Activated CD4-positive, alpha-beta memory T cell treated with anti-CD3 and anti-CD28 coated beads for 36 hours (primary cell): Measurements from ENCODE around the gene TP53TG3. TPM values are rescaled to one million over a fixed set of nuclear protein-coding genes. Genes with fewer than 3 reads are reported as not detected.
"Not testable (repeated sequence)": the region's sequence is repeated elsewhere in the genome, so short reads cannot be mapped to it uniquely, and the experiment has no call there.

ENCODE experiments used
- CTCF ChIA-PET: fragments of 350-600 bp; sonication (Branson Sonifier 250); formaldehyde crosslinking; loops from one replicate; lab custom pipeline; 2021; ENCODE audit warnings: antibody characterized with exemption, inconsistent platforms; lab: Charles Lee
- POLR2A ChIA-PET: fragments of 350-600 bp; sonication (Branson Sonifier 250); formaldehyde crosslinking; loops from one replicate; lab custom pipeline; 2021; ENCODE audit warnings: antibody characterized with exemption; lab: Charles Lee
- DNase-seq: peaks from one replicate; pipeline ENCODE4 v3.0.0-alpha.2; 2020
- H3K27ac Mint-ChIP-seq: one replicate; pipeline ENCODE4 v1.8.0; 2021; ENCODE audit warnings: mixed read lengths
- H3K27me3 Mint-ChIP-seq: one replicate; pipeline ENCODE4 v1.8.0; 2021; ENCODE audit warnings: mixed read lengths
- H3K36me3 Mint-ChIP-seq: one replicate; pipeline ENCODE4 v1.8.0; 2021; ENCODE audit warnings: mixed read lengths
- H3K4me1 Mint-ChIP-seq: one replicate; pipeline ENCODE4 v1.8.0; 2021; ENCODE audit warnings: low read depth, mixed read lengths
- H3K4me3 Mint-ChIP-seq: one replicate; pipeline ENCODE4 v1.8.0; 2021; ENCODE audit warnings: mild to moderate bottlenecking, mixed read lengths
- H3K9me3 Mint-ChIP-seq: one replicate; pipeline ENCODE4 v1.8.0; 2021; ENCODE audit warnings: mixed read lengths
- intact Hi-C: fragments of 100-400 bp; cut with micrococcal nuclease; formaldehyde crosslinking; loops from one replicate; pipeline ENCODE4 v1.15.1; 2023
- total RNA-seq, 2 experiments: library from RNA; stranded (reverse); gene quantifications; one replicate each; pipeline ENCODE4 v1.2.3, GENCODE V29; 2021

Gene TP53TG3
- total RNA-seq, result not detected

DNA sequence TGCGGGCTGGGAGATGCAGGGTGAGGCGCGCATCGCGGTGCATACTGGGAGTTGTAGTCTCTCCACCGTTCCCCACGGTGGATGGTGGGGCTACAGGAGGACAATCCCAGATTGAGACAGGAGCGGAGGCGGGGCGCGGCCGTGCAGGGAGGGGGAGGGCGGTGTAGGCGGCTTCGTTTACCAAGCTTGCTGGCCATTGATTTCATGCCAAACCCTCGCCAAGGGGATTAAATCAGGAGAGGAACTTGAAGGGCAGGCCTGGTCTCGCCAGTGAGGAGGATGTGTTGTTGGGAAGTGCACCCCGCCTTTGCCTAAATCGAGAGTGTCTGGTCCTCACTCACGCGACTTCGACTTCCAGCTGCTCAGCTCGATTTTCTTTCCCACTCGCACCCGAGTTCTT, at the start of gene TP53TG3:
Gene TP53TG3 (minus strand): TSS at position 101 of the 400 bp plus-strand sequence. CDS start 68 bp downstream, at position 33.
- DNase-seq, H3K4me3 Mint-ChIP-seq, intact Hi-C loops, H3K36me3 Mint-ChIP-seq, H3K27me3 Mint-ChIP-seq, H3K4me1 Mint-ChIP-seq, POLR2A ChIA-PET, CTCF ChIA-PET, H3K27ac Mint-ChIP-seq, H3K9me3 Mint-ChIP-seq: not testable (repeated sequence)

GRCh38 chr16:32650876-32651275, 25.1 kb downstream of the TP53TG3 start:
- intact Hi-C loops, H3K27me3 Mint-ChIP-seq: not testable (repeated sequence)

DNA sequence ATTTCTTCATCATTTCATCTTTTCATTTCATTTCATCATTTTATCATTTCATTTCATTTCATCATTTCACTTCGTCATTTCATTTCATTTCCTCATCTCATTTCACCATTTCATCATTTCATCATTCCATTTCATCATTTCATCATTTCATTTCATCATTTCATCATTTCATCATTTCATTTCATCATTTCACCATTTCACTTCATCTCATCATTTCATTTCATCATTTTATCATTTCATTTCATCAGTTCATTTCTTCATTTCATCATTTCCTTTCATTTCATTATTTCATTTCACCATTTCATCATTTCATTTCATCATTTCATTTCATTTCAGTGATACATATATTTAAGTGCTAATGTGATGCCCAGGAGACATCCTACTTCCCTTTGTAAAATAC, 28.4 kb downstream of the TP53TG3 start:
- H3K27ac Mint-ChIP-seq, H3K4me3 Mint-ChIP-seq, intact Hi-C loops, H3K36me3 Mint-ChIP-seq, CTCF ChIA-PET, POLR2A ChIA-PET, H3K27me3 Mint-ChIP-seq, H3K4me1 Mint-ChIP-seq, DNase-seq: not testable (repeated sequence)
- peaks cover 17% of the 10 kb centered on the region for H3K9me3 Mint-ChIP-seq

More at GRCh38 chr16:32650876-32651275, 25.1 kb downstream of the TP53TG3 start:
- H3K36me3 Mint-ChIP-seq, POLR2A ChIA-PET, H3K4me1 Mint-ChIP-seq, H3K4me3 Mint-ChIP-seq, H3K27ac Mint-ChIP-seq, CTCF ChIA-PET, DNase-seq, H3K9me3 Mint-ChIP-seq: not testable (repeated sequence)

DNA sequence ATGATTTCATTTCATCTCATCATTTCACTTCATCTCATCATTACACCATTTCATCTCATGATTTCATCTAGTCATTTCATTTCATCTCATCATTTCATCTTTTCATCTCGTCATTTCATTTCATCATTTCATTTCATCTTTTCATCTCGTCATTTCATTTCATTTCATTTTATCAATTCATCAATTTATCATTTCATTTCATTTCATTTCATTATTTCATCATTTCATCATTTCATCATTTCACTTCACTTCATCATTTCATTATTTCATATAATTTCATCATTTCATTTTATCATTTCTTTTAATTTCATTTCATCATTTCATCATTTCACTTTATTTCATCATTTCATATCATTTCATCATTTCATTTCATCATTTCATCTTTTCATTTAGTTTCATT, 29.2 kb downstream of the TP53TG3 start:
- H3K27ac Mint-ChIP-seq, DNase-seq, intact Hi-C loops, CTCF ChIA-PET, H3K4me3 Mint-ChIP-seq, H3K36me3 Mint-ChIP-seq, H3K4me1 Mint-ChIP-seq, POLR2A ChIA-PET, H3K27me3 Mint-ChIP-seq: not testable (repeated sequence)
- H3K9me3 Mint-ChIP-seq, result peaks cover 17% of the 10 kb centered on the region

- H3K27me3 Mint-ChIP-seq, H3K27ac Mint-ChIP-seq, H3K36me3 Mint-ChIP-seq, H3K4me1 Mint-ChIP-seq, CTCF ChIA-PET, DNase-seq, H3K4me3 Mint-ChIP-seq, POLR2A ChIA-PET, intact Hi-C loops: not testable (repeated sequence)
- peaks cover 17% of the 10 kb centered on the region for H3K9me3 Mint-ChIP-seq
Observed at GRCh38 chr16:32646177-32646576, 29.8 kb downstream of the TP53TG3 start.

DNA sequence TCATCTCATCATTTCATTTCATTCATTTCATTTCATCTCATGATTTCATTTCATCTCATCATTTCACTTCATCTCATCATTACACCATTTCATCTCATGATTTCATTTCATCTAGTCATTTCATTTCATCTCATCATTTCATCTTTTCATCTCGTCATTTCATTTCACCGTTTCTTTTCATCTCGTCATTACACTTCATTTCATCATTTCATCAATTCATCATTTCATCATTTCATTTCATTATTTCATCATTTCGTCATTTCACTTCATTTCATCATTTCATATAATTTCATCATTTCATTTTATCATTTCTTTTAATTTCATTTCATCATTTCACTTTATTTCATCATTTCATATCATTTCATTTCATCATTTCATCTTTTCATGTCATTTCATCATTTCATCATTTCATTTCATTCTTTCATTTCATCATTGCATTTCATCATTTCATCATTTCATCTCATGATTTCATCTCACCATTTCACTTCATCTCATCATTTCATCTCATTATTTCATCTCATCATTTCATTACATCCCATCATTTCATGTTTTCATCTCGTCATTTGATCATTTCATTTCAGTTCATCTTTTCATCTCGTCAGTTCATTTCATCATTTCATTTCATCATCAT, 30.6 kb downstream of the TP53TG3 start:
- intact Hi-C loops, result not testable (repeated sequence)

DNA sequence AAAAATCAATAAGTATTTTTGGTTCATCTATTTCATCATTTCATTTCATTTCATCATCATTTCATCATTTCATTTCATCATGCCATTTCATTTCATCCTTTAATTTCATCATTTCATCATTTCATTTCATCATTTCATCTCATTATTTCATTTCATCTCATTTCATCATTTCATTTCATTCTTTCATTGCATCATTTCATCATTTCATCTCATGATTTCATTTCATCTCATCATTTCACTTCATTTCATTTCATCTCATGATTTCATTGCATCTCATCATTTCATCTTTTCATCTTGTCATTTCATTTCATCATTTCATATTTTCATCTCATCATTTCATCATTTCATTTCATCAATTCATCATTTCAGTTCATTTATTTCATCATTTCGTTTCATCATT, 31.2 kb downstream of the TP53TG3 start:
- not testable (repeated sequence) for H3K4me1 Mint-ChIP-seq

More for the DNA sequence above, 30.6 kb downstream of the TP53TG3 start:
- H3K4me3 Mint-ChIP-seq, H3K4me1 Mint-ChIP-seq, H3K36me3 Mint-ChIP-seq, POLR2A ChIA-PET, H3K27me3 Mint-ChIP-seq, H3K27ac Mint-ChIP-seq, CTCF ChIA-PET, DNase-seq: not testable (repeated sequence)
- H3K9me3 Mint-ChIP-seq, result peaks cover 17% of the 10 kb centered on the region

GRCh38 chr16:32637614-32638013, 38.4 kb downstream of the TP53TG3 start:
- H3K4me1 Mint-ChIP-seq, DNase-seq, H3K27ac Mint-ChIP-seq, H3K9me3 Mint-ChIP-seq, POLR2A ChIA-PET, H3K36me3 Mint-ChIP-seq, intact Hi-C loops, CTCF ChIA-PET, H3K4me3 Mint-ChIP-seq, H3K27me3 Mint-ChIP-seq: not testable (repeated sequence)

More for the DNA sequence above, 31.2 kb downstream of the TP53TG3 start:
- DNase-seq, POLR2A ChIA-PET, intact Hi-C loops, CTCF ChIA-PET, H3K4me3 Mint-ChIP-seq, H3K36me3 Mint-ChIP-seq, H3K27ac Mint-ChIP-seq, H3K27me3 Mint-ChIP-seq: not testable (repeated sequence)
- H3K9me3 Mint-ChIP-seq, result peaks cover 17% of the 10 kb centered on the region

- H3K9me3 Mint-ChIP-seq, POLR2A ChIA-PET, H3K27ac Mint-ChIP-seq, intact Hi-C loops, H3K4me1 Mint-ChIP-seq, H3K36me3 Mint-ChIP-seq, H3K27me3 Mint-ChIP-seq, DNase-seq, H3K4me3 Mint-ChIP-seq, CTCF ChIA-PET: not testable (repeated sequence)
Observed at GRCh38 chr16:32632096-32632495, 43.9 kb downstream of the TP53TG3 start.
